Kidney (tissue), 14 donors: ENCODE results near the gene SLC22A17. TPM values are rescaled to one million over a fixed set of nuclear protein-coding genes. Genes with fewer than 3 reads are reported as not detected.

Experiments used
- DNase-seq, 5 donors: peaks; one replicate each; pipeline ENCODE4 v3.0.0-alpha.2; 2013 to 2020
- FAIRE-seq: peaks from 2 replicates; lab custom pipeline; 2012; peaks lifted over from hg19 to GRCh38; lab: Jason Lieb, UNC
- H3K27ac ChIP-seq, 2 donors: one replicate each; pipeline ENCODE4 v1.7.0; 2013; ENCODE audit warnings: low read depth in 2 of 2, low read length in 2 of 2, inconsistent platforms in 1 of 2
- H3K27me3 ChIP-seq: one replicate; pipeline ENCODE4 v1.7.1; 2013; ENCODE audit warnings: low read length, inconsistent platforms; ENCODE audit not compliant: control insufficient read depth, insufficient read depth
- H3K36me3 ChIP-seq, 3 donors: one replicate each; pipeline versions ENCODE4 v1.7.0 to v1.7.1; 2013; ENCODE audit warnings: low read length in 3 of 3, control low read depth in 1 of 3, inconsistent platforms in 1 of 3; ENCODE audit not compliant: insufficient read depth in 3 of 3, control insufficient read depth in 2 of 3
- H3K4me1 ChIP-seq, 3 donors: one replicate each; pipeline versions ENCODE4 v1.7.0 to v1.7.1; 2013; ENCODE audit warnings: low read length in 3 of 3, inconsistent platforms in 1 of 3, low read depth in 1 of 3; ENCODE audit not compliant: control insufficient read depth in 2 of 3, insufficient read depth in 2 of 3
- H3K4me3 ChIP-seq, 3 donors: one replicate each; pipeline versions ENCODE4 v1.7.0 to v1.8.1; 2013; ENCODE audit warnings: low read length in 3 of 3, control low read depth in 1 of 3, inconsistent platforms in 1 of 3
- H3K9ac ChIP-seq, 3 donors: one replicate each; pipeline versions ENCODE4 v1.7.0 to v1.7.1; 2013; ENCODE audit warnings: low read length in 3 of 3, control low read depth in 1 of 3, inconsistent platforms in 1 of 3
- H3K9me3 ChIP-seq, 3 donors: one replicate each; pipeline versions ENCODE4 v1.7.0 to v1.7.1; 2013; ENCODE audit warnings: low read length in 3 of 3, control low read depth in 1 of 3, inconsistent platforms in 1 of 3; ENCODE audit not compliant: control insufficient read depth in 2 of 3, insufficient read depth in 1 of 3
- intact Hi-C: fragments of 100-400 bp; cut with DNase I; formaldehyde crosslinking; loops from one replicate; pipeline ENCODE4 v1.11.1; 2022
- polyA plus RNA-seq: library from polyadenylated mRNA; stranded (reverse); fragments of 350-450 nt; fragmentation: Illumina TruSeq; extraction: RNeasy Lipid Tissue Mini Kit (QIAGEN cat#74804); gene quantifications from one replicate; pipeline ENCODE4 v1.2.3, GENCODE V29; 2014; ENCODE audit warnings: low read depth, low replicate concordance; ENCODE audit not compliant: insufficient read depth
- total RNA-seq: library from RNA; stranded (reverse); fragmentation: NEBNext Ultra II Directional; extraction: Animal tissue kit (Norgen Biotek cat#: 25700); gene quantifications from one replicate; pipeline ENCODE4 v1.2.1, GENCODE V29; 2021
- TF ChIP-seq, protein P1 (sequence below): IDR thresholded peaks from 3 replicates; pipeline ENCODE4 v1.5.1; 2012; ENCODE audit warnings: mild to moderate bottlenecking, moderate library complexity, borderline replicate concordance; ENCODE audit not compliant: insufficient read depth; ENCODE audit errors: extremely low read depth
- donor health status: control.
- donor health status: control.
- donor health status: control.
- donor health status: control.
- donor health status: control.
- donor health status: DM: yes; HTN: yes; CAD: no.
- donor health status: Normal renal cell carcinoma (clear cell type).

Gene SLC22A17
- total and polyA plus RNA-seq, 2 donors from 2014 or later = 35.3 to 61.2 TPM

DNA sequence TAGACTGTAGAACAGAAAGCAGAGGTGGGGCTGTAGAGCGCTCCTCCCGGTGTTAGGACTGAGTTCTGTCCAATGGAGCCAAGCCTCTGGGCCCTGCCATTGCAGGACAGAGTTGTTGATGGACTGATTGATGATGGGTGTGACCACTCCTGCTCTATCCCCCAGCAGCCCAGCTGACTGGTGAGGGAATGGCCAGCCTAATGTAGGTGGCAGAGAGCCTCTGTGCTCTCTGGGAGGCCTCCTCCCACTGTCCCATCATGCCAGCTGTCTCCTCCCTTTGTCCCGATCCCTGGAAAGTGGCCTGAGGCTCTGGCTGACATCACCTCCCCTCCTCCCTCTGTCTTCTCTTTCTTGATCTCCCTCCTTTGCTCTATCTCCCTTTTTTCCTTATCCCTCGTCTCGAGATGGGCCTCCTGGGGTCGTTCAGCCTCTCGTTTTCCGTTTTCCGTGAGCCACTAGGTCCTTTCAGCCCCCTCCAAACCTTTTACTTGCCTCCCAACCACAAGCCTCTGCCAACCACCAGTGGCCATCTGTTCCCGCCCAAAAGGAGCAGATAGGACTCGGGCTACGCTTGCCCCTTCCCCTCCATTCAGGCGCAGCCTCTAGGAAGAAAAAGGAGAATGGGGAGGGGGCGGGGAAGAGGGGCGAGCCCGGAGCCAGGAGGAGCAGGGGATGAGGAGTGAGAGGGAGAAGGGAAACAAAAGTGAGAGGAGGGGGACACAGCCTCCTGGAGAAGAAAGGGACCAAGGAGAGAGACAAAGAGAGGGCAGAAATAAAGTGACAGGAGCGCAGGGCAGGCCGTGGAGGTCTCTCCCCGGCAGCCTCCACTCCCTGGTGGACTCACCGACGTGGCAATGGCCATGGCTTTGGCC, 11.7 kb upstream of the SLC22A17 start:
- Histone ChIP-seq H3K9me3 (no peaks in the 10 kb centered on the region), H3K36me3 (no peaks in the 10 kb centered on the region), H3K27ac (peak overlapping the region in 1 of 2 donors; percentile 72), H3K4me1 (peaks cover 0 to 5% (median 3%) of the 10 kb centered on the region in 3 donors), H3K9ac (peak overlapping the region; percentile 6 to 60 (median 40)), H3K4me3 (peak overlapping the region; percentile 1 to 67 (median 51)), H3K27me3 (no peaks in the 10 kb centered on the region)
- TF ChIP-seq, protein P1, sequence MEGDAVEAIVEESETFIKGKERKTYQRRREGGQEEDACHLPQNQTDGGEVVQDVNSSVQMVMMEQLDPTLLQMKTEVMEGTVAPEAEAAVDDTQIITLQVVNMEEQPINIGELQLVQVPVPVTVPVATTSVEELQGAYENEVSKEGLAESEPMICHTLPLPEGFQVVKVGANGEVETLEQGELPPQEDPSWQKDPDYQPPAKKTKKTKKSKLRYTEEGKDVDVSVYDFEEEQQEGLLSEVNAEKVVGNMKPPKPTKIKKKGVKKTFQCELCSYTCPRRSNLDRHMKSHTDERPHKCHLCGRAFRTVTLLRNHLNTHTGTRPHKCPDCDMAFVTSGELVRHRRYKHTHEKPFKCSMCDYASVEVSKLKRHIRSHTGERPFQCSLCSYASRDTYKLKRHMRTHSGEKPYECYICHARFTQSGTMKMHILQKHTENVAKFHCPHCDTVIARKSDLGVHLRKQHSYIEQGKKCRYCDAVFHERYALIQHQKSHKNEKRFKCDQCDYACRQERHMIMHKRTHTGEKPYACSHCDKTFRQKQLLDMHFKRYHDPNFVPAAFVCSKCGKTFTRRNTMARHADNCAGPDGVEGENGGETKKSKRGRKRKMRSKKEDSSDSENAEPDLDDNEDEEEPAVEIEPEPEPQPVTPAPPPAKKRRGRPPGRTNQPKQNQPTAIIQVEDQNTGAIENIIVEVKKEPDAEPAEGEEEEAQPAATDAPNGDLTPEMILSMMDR = no peak
- FAIRE-seq (no peak), DNase-seq (peak; percentile 48 to 74 (median 65))
- intact Hi-C loops = no loop called here

DNA sequence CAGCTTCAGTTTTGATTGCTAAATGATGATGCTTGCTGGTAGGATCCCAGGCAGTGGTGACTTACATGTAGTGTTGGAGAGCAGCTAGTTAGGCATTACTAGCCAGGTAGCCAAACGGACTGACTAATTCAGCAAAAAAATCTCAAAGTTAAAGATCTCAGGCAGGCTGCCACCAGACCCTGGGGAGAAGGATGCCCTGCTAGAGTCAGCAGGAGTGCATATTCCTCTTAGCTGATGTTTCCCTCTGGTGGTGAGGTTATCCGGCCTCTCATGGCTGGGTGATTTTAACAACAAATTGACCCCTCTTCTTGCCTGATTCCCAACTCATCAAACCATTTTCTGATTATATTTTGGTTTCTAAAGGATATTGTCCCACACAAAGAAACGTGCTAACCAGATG, 9.5 kb upstream of the SLC22A17 start:
- H3K27me3 ChIP-seq = no peaks in the 10 kb centered on the region
- TF ChIP-seq, protein P1 = no peak
- H3K4me1 ChIP-seq = peaks cover 0 to 5% (median 3%) of the 10 kb centered on the region in 3 donors
- intact Hi-C loops = no loop called here
- DNase-seq (peak in 2 of 5 donors; percentile 31 to 34), FAIRE-seq (no peak)
- H3K9me3 ChIP-seq = no peaks in the 10 kb centered on the region
- no peak overlapping the region for H3K9ac ChIP-seq
- peaks cover 0 to 2% (median 0%) of the 10 kb centered on the region in 3 donors for H3K36me3 ChIP-seq
- H3K4me3 ChIP-seq = no peak overlapping the region
- no peak overlapping the region for H3K27ac ChIP-seq

DNA sequence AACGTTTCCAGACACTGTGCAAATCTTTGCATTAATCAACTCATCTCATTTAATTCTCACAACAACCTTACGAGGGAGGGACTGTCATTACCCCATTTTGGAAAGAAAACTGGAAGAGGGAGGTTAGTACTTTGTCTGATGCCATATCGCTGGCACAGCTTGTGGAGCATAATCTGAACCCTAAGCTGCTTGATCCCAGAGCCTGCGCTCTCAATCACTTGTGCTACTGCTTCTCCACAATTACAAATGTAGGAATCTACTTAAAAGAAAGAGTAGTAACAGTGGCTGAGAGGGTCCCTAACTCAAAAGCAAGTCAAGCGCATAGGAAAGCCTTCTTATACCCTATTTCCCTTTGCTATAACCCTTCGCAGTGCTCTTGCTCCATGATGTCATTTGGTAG, 9.1 kb upstream of the SLC22A17 start:
- DNase-seq = no peak
- Histone ChIP-seq H3K9ac (no peak overlapping the region), H3K27ac (no peak overlapping the region), H3K4me3 (no peak overlapping the region), H3K36me3 (peaks cover 0 to 2% (median 0%) of the 10 kb centered on the region in 3 donors), H3K4me1 (peaks cover 0 to 5% (median 3%) of the 10 kb centered on the region in 3 donors), H3K9me3 (no peaks in the 10 kb centered on the region), H3K27me3 (no peaks in the 10 kb centered on the region)
- TF ChIP-seq, protein P1 = no peak
- no peak for FAIRE-seq
- intact Hi-C loops = no loop called here
